Measurements from ENCODE around the gene KIAA1755.

KIAA1755 gene

GRCh38 chr20:38208088-38208487 is 52.4 kb downstream of the KIAA1755 start:
- TF ChIP-seq, protein P1, sequence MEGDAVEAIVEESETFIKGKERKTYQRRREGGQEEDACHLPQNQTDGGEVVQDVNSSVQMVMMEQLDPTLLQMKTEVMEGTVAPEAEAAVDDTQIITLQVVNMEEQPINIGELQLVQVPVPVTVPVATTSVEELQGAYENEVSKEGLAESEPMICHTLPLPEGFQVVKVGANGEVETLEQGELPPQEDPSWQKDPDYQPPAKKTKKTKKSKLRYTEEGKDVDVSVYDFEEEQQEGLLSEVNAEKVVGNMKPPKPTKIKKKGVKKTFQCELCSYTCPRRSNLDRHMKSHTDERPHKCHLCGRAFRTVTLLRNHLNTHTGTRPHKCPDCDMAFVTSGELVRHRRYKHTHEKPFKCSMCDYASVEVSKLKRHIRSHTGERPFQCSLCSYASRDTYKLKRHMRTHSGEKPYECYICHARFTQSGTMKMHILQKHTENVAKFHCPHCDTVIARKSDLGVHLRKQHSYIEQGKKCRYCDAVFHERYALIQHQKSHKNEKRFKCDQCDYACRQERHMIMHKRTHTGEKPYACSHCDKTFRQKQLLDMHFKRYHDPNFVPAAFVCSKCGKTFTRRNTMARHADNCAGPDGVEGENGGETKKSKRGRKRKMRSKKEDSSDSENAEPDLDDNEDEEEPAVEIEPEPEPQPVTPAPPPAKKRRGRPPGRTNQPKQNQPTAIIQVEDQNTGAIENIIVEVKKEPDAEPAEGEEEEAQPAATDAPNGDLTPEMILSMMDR (IDR thresholded peaks at IDR 0.05): no peak
- no peak for TF ChIP-seq ZFX (IDR thresholded peaks at IDR 0.05; ENCODE audit: borderline replicate concordance)
- H3K27ac ChIP-seq: no peak overlapping the region

- no peak overlapping the region for H3K27ac ChIP-seq
- TF ChIP-seq, protein P1 (IDR thresholded peaks at IDR 0.05): no peak
- no peak for TF ChIP-seq ZFX (IDR thresholded peaks at IDR 0.05; ENCODE audit: borderline replicate concordance)
Measured at GRCh38 chr20:38207621-38208020, 52.9 kb downstream of the KIAA1755 start.

- TF ChIP-seq ZFX (IDR thresholded peaks at IDR 0.05; ENCODE audit: borderline replicate concordance): no peak
- TF ChIP-seq, protein P1 (IDR thresholded peaks at IDR 0.05): no peak
- no peak overlapping the region for H3K27ac ChIP-seq
Measured at GRCh38 chr20:38205001-38205400, 55.5 kb downstream of the KIAA1755 start.

DNA sequence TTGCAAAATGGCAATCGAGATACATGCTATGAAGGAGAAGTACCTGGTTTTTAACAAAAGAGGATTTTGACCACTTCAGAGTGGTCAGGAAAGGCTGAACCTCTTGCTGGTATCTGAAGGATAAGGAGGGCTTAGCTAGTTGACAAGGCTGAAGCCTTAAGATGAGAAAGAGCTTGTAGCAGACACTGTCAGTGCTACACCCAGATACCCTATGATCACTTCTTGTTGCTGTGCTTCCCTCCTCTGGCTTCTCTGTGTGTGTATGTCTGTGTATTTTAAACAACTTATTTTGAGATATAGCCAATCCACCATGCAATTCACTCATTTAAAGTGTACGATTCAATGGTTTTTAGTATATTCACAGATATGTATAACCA is 56.6 kb downstream of the KIAA1755 start:
- TF ChIP-seq ZFX (IDR thresholded peaks at IDR 0.05; ENCODE audit: borderline replicate concordance): no peak
- TF ChIP-seq, protein P1 (IDR thresholded peaks at IDR 0.05): no peak
- H3K27ac ChIP-seq: no peak overlapping the region

- H3K27ac ChIP-seq: no peak overlapping the region
- TF ChIP-seq, protein P1 (IDR thresholded peaks at IDR 0.05): no peak
- TF ChIP-seq ZFX (IDR thresholded peaks at IDR 0.05; ENCODE audit: borderline replicate concordance): no peak
Measured at GRCh38 chr20:38203337-38203980, 57.1 kb downstream of the KIAA1755 start.

GRCh38 chr20:38202982-38203293 is 57.6 kb downstream of the KIAA1755 start:
- TF ChIP-seq, protein P1 (IDR thresholded peaks at IDR 0.05): no peak
- no peak for TF ChIP-seq ZFX (IDR thresholded peaks at IDR 0.05; ENCODE audit: borderline replicate concordance)
- no peak overlapping the region for H3K27ac ChIP-seq

GRCh38 chr20:38202153-38202981 is 58.2 kb downstream of the KIAA1755 start:
- H3K27ac ChIP-seq: no peak overlapping the region
- TF ChIP-seq ZFX (IDR thresholded peaks at IDR 0.05; ENCODE audit: borderline replicate concordance): no peak
- TF ChIP-seq, protein P1 (IDR thresholded peaks at IDR 0.05): no peak
